ENCODE data around the gene TBX3. TPM values are rescaled to one million over a fixed set of nuclear protein-coding genes. Genes with fewer than 3 reads are reported as not detected.

TBX3 gene
- total RNA-seq = 7.6 TPM

DNA sequence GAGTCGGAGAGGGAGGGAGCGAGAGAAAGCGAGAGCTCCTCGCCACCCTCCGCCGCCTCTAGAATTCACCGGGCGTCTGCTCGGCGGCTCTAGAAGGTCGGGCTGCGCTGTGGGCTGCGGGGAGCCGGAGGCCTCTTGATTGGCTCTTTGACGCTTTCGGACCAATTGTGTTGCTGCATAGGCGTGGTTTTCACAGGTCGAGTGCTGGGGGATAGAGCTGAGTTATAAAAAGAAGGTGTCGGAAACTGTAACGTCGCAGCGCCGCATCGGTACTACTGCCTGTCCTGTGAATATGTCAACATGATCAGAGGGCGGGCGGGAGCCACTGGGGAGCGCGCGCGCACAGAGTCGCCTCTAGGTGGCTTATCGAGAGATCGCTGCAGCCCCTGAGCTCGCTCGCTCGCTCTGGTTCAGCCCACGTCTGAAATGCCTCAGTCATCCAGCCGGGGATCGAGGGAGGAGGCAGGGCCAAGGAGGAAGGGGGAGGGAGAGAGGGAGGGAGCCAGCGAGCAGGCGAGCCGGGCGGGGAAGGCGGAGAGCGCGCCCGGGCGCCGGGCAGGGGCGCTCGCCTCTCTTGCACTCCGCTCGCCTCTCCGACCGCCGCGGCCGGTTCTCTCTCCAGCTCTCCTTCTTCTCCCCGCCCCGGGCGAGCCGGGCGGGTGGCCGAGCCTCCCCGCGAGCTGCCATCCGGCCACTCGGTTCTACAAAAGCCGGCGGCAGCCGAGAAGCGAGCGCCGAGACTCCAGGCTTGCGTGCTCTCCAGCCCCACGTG lies at the start of gene TBX3:
Gene TBX3, minus strand, starts transcription at position 78 of the 772 bp plus-strand sequence. CDS start 975 bp downstream, outside the sequence.

Small RNA genes within 50 kb of the gene (small RNA-seq; reads per million reads assigned to genes)
- gene RF00019 = not detected

All from diencephalon (tissue), 1 donor.